HepG2 (cell line): ENCODE data around the gene KRTAP22-2. TPM values are rescaled to one million over a fixed set of nuclear protein-coding genes. Genes with fewer than 3 reads are reported as not detected.

Source experiments
- ATAC-seq: fragments of 200-7000 bp; cut with Tn5 transposase; 3 replicates; pipeline ENCODE4 v1.9.1; 2020; ENCODE audit warnings: mild to moderate bottlenecking, moderate library complexity
- BruUV-seq: library from RNA; stranded (reverse); fragments of 400-500 nt; replicated peaks from 2 replicates; lab custom pipeline; 2021; lab: Mats Ljungman, UMichigan
- CTCF ChIA-PET: fragments of 300-600 bp; formaldehyde crosslinking; extraction: SDS; loops from one replicate; lab custom pipeline; 2021; ENCODE audit warnings: low total read pairs, inconsistent platforms, low intra/inter-chr PET ratio; lab: Yijun Ruan, JAX
- POLR2A ChIA-PET: fragments of 350-600 bp; sonication (Branson Sonifier 250); formaldehyde crosslinking; loops from one replicate; lab custom pipeline; 2020; ENCODE audit warnings: antibody characterized with exemption, inconsistent platforms; lab: Yijun Ruan, JAX
- DNase-seq: peaks from one replicate; pipeline ENCODE4 v3.0.0-alpha.2; 2015; ENCODE audit warnings: low spot score
- FAIRE-seq: peaks from 3 replicates; lab custom pipeline; 2011; peaks lifted over from hg19 to GRCh38; lab: Jason Lieb, UNC
- H2AFZ ChIP-seq: one replicate; pipeline ENCODE4 v1.6.1; 2011; ENCODE audit warnings: low read length, inconsistent platforms
- H3K27ac ChIP-seq: fragments of 300-600 bp; 3 replicates; pipeline ENCODE4 v1.8.0; 2011; ENCODE audit warnings: mixed run types, mild to moderate bottlenecking, mixed read lengths, low read length, inconsistent platforms; ENCODE audit not compliant: insufficient read depth; ENCODE audit errors: extremely low read length
- H3K27me3 ChIP-seq, 2 experiments: fragments of 200-600 bp in 1 of 2; 2 replicates in 1 of 2; 3 replicates in 1 of 2; pipeline versions ENCODE4 v1.6.0 to v1.8.0; 2011; ENCODE audit warnings: low read length in 2 of 2, mild to moderate bottlenecking in 2 of 2, moderate library complexity in 2 of 2, inconsistent platforms in 1 of 2; ENCODE audit not compliant: insufficient read depth in 2 of 2, control insufficient read depth in 1 of 2
- H3K36me3 ChIP-seq, 2 experiments: fragments of 200-600 bp in 1 of 2; replicated peaks in 1 of 2; 2 replicates in 1 of 2; 3 replicates in 1 of 2; pipeline versions ENCODE4 v1.5.1 to v1.8.0; 2011; ENCODE audit warnings: low read length in 2 of 2, inconsistent platforms in 1 of 2; ENCODE audit not compliant: insufficient read depth in 2 of 2, control insufficient read depth in 1 of 2
- H3K4me1 ChIP-seq: 2 replicates; pipeline ENCODE4 v1.5.1; 2012; ENCODE audit warnings: low read length, inconsistent platforms; ENCODE audit not compliant: insufficient read depth
- H3K4me2 ChIP-seq: 2 replicates; pipeline ENCODE4 v1.6.0; 2011; ENCODE audit warnings: low read depth, low read length, inconsistent platforms
- H3K4me3 ChIP-seq, 3 experiments: fragments of 200-600 bp in 1 of 3; sonication (generic), shearing (Covaris generic) in 1 of 3; replicated peaks in 1 of 3; 2 replicates each; pipeline ENCODE4 v1.5.1; 2011 to 2016; ENCODE audit warnings: low read length in 3 of 3, inconsistent platforms in 2 of 3, low read depth in 2 of 3, mild to moderate bottlenecking in 2 of 3, control low read depth in 1 of 3, mixed read lengths in 1 of 3; ENCODE audit not compliant: insufficient read depth in 1 of 3
- H3K79me2 ChIP-seq: one replicate; pipeline ENCODE4 v1.6.1; 2011; ENCODE audit warnings: low read length, inconsistent platforms; ENCODE audit not compliant: insufficient read depth
- H3K9ac ChIP-seq: 2 replicates; pipeline ENCODE4 v1.6.0; 2011; ENCODE audit warnings: mild to moderate bottlenecking, low read depth, low read length, inconsistent platforms; ENCODE audit not compliant: insufficient read depth
- H3K9me3 ChIP-seq: 2 replicates; pipeline ENCODE4 v1.5.1; 2012; ENCODE audit warnings: mild to moderate bottlenecking, low read length
- H4K20me1 ChIP-seq: 2 replicates; pipeline ENCODE4 v1.6.0; 2011; ENCODE audit warnings: inconsistent platforms, mild to moderate bottlenecking, low read length, moderate library complexity; ENCODE audit not compliant: insufficient read depth
- HNRNPLL ChIP-seq: fragments of 200-400 bp; formaldehyde crosslinking; IDR thresholded peaks from 2 replicates; pipeline ENCODE4 v1.6.1; 2017; ENCODE audit warnings: mild to moderate bottlenecking, low read depth, low read length; ENCODE audit not compliant: poor library complexity, severe bottlenecking
- ISX ChIP-seq: sonication (generic); formaldehyde crosslinking; conservative IDR thresholded peaks from 2 replicates; pipeline ENCODE4 v1.5.0; 2020; ENCODE audit warnings: missing genetic modification reagents
- NCOA5 ChIP-seq: sonication (generic); formaldehyde crosslinking; IDR thresholded peaks from 2 replicates; pipeline ENCODE4 v1.4.0; 2020; ENCODE audit warnings: missing genetic modification reagents
- PITX1 ChIP-seq: sonication (generic); formaldehyde crosslinking; IDR thresholded peaks from 2 replicates; pipeline ENCODE4 v1.5.1; 2020; ENCODE audit warnings: mild to moderate bottlenecking, missing genetic modification reagents
- RFXAP ChIP-seq: sonication (generic); formaldehyde crosslinking; IDR thresholded peaks from 2 replicates; pipeline ENCODE4 v1.4.0; 2020; ENCODE audit warnings: missing genetic modification reagents, borderline replicate concordance
- SETDB1 ChIP-seq: sonication (generic); formaldehyde crosslinking; IDR thresholded peaks from 2 replicates; pipeline ENCODE4 v1.5.1; 2020; ENCODE audit warnings: missing genetic modification reagents, mild to moderate bottlenecking, borderline replicate concordance
- WGBS: methylation state at CpG from one replicate; pipeline ENCODE4 v1.1.6; 2017; ENCODE audit warnings: low lambda C conversion rate; 5-methylcytosine and 5-hydroxymethylcytosine counted together
- in situ Hi-C: cut with HindIII; loops from 2 replicates; pipeline ENCODE4 v1.10.0; 2017; ENCODE audit warnings: low pct_unique_long_range_greater_than_20kb; ENCODE audit not compliant: extremely low pct_ligation_motif_present
- intact Hi-C: fragments of 100-400 bp; cut with micrococcal nuclease; formaldehyde crosslinking; loops from one replicate; pipeline ENCODE4 v1.10.0; 2022; ENCODE audit not compliant: unreplicated experiment
- polyA plus RNA-seq, 8 experiments: library from polyadenylated mRNA; depleted of rRNA in 3 of 8; stranded (reverse) in 7 of 8; unstranded in 1 of 8; fragments of >200 nt; fragmentation: Illumina TruSeq in 4 of 8; extraction: Trizol in 4 of 8; gene quantifications; 2 replicates each; pipeline versions ENCODE4 v1.2.1 to v1.2.3, GENCODE V29; 2011 to 2016; ENCODE audit warnings: low read depth in 4 of 8, missing spikeins in 1 of 8, mixed read lengths in 1 of 8; ENCODE audit not compliant: insufficient read depth in 1 of 8
- total RNA-seq, 5 experiments: library from RNA; depleted of rRNA; stranded (reverse); fragments of >200 nt; fragmentation: Illumina TruSeq; extraction: Trizol; gene quantifications; 2 replicates each; pipeline ENCODE4 v1.2.3, GENCODE V29; 2016; ENCODE audit warnings: low read depth in 1 of 5
- TF ChIP-seq, protein P1 (sequence below): sonication (generic); formaldehyde crosslinking; IDR thresholded peaks from 2 replicates; pipeline ENCODE4 v1.8.1; 2023; ENCODE audit warnings: mild to moderate bottlenecking, missing genetic modification reagents
- TF ChIP-seq, protein P2 (sequence below): sonication (generic); formaldehyde crosslinking; conservative IDR thresholded peaks from 2 replicates; pipeline ENCODE4 v1.4.0; 2020; ENCODE audit warnings: missing genetic modification reagents
- TF ChIP-seq, protein P3 (sequence below): IDR thresholded peaks from 2 replicates; pipeline ENCODE4 v1.4.0; 2020; ENCODE audit warnings: mild to moderate bottlenecking, missing genetic modification reagents
- TF ChIP-seq, protein P4 (sequence below): sonication (generic); formaldehyde crosslinking; IDR thresholded peaks from 2 replicates; pipeline ENCODE4 v1.4.0; 2020; ENCODE audit warnings: mild to moderate bottlenecking, missing genetic modification reagents

KRTAP22-2 gene
- total and polyA plus RNA-seq, 2 of the 13 experiments (the other 11 are each of a cell fraction or from before 2014, with no cell fraction given) = not detected

DNA sequence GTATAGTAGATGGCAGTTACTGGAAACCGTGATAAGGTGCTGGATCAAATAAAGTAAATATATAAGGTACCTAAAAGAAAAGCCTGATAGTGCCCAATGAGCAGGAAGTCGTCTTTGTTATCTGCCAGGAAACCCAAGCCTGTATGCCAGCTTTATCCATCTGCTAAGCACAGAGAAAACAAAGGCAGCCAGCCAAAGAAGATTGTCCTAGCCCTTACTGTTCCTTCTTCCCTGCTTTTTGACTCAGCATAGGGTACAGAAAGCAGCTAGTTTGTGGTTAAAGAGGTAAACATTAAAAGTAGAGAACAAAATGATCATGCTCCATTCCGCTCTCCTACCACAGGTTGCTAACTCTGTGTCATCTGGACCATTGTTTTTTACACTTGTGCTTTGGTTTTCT, 10.1 kb downstream of the KRTAP22-2 start:
- in situ Hi-C loops (no loop called here), intact Hi-C loops (no loop called here)
- Histone ChIP-seq H3K4me1 (no peaks in the 10 kb centered on the region), H3K9ac (no peak overlapping the region), H3K79me2 (no peaks in the 10 kb centered on the region), H3K4me2 (no peak overlapping the region), H2AFZ (no peak overlapping the region), H3K36me3 (no peaks in the 10 kb centered on the region), H3K27ac (no peak overlapping the region), H3K27me3 (no peaks in the 10 kb centered on the region), H3K4me3 (no peak overlapping the region), H3K9me3 (peaks cover 86% of the 10 kb centered on the region), H4K20me1 (no peaks in the 10 kb centered on the region)
- ChIA-PET CTCF (no interaction called here), POLR2A (no interaction called here)
- no peak for ATAC-seq
- TF ChIP-seq RFXAP = no peak
- TF ChIP-seq, protein P1, sequence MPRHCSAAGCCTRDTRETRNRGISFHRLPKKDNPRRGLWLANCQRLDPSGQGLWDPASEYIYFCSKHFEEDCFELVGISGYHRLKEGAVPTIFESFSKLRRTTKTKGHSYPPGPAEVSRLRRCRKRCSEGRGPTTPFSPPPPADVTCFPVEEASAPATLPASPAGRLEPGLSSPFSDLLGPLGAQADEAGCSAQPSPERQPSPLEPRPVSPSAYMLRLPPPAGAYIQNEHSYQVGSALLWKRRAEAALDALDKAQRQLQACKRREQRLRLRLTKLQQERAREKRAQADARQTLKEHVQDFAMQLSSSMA (CRISPR knock-in tag) = no peak
- TF ChIP-seq HNRNPLL = no peak
- TF ChIP-seq SETDB1 (CRISPR knock-in tag) = no peak
- TF ChIP-seq, protein P2, sequence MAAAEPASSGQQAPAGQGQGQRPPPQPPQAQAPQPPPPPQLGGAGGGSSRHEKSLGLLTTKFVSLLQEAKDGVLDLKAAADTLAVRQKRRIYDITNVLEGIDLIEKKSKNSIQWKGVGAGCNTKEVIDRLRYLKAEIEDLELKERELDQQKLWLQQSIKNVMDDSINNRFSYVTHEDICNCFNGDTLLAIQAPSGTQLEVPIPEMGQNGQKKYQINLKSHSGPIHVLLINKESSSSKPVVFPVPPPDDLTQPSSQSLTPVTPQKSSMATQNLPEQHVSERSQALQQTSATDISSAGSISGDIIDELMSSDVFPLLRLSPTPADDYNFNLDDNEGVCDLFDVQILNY = no peak
- no peak for TF ChIP-seq NCOA5 (CRISPR knock-in tag)
- FAIRE-seq = no peak
- BruUV-seq = no TSS peak
- WGBS = 17% methylated on average over 3 of the region's 3 CpGs
- DNase-seq = no peak

DNA sequence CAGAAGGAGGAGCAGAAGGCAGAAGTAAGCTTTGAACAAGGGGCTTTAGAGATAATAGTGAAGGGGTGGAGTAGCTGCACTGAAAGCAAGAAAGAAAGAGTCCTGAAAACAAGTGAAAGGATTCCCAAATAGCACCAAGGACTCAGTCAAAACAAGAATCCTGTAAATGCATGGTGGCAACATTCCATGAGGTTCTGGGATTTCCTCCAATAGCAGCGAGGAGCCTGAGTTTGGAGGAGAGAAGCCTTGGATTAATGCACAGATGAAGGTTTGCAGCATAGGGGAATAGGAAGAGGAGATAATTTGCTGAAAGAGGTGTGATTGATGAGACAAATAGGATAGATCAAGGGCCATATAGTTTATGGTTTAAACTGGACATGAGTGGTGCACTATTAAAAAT, 10.9 kb downstream of the KRTAP22-2 start:
- no peaks in the 10 kb centered on the region for H3K4me1 ChIP-seq
- no peak overlapping the region for H3K27ac ChIP-seq
- no peak overlapping the region for H3K4me2 ChIP-seq
- in situ Hi-C loops (no loop called here), intact Hi-C loops (no loop called here)
- no peaks in the 10 kb centered on the region for H3K27me3 ChIP-seq
- peaks cover 85% of the 10 kb centered on the region for H3K9me3 ChIP-seq
- no peaks in the 10 kb centered on the region for H3K79me2 ChIP-seq
- no peak for FAIRE-seq
- no peak overlapping the region for H3K9ac ChIP-seq
- H3K4me3 ChIP-seq = no peak overlapping the region
- H4K20me1 ChIP-seq = no peaks in the 10 kb centered on the region
- POLR2A ChIA-PET = no interaction called here
- WGBS = 0% methylated on average over 1 of the region's 1 CpG
- CTCF ChIA-PET = no interaction called here
- no peaks in the 10 kb centered on the region for H3K36me3 ChIP-seq
- BruUV-seq = no TSS peak
- H2AFZ ChIP-seq = no peak overlapping the region
- ATAC-seq = no peak
- no peak for DNase-seq
- TF ChIP-seq PITX1 (CRISPR knock-in tag) (no peak), ISX (CRISPR knock-in tag) (no peak)
- TF ChIP-seq, protein P2 = no peak
- TF ChIP-seq, protein P3, sequence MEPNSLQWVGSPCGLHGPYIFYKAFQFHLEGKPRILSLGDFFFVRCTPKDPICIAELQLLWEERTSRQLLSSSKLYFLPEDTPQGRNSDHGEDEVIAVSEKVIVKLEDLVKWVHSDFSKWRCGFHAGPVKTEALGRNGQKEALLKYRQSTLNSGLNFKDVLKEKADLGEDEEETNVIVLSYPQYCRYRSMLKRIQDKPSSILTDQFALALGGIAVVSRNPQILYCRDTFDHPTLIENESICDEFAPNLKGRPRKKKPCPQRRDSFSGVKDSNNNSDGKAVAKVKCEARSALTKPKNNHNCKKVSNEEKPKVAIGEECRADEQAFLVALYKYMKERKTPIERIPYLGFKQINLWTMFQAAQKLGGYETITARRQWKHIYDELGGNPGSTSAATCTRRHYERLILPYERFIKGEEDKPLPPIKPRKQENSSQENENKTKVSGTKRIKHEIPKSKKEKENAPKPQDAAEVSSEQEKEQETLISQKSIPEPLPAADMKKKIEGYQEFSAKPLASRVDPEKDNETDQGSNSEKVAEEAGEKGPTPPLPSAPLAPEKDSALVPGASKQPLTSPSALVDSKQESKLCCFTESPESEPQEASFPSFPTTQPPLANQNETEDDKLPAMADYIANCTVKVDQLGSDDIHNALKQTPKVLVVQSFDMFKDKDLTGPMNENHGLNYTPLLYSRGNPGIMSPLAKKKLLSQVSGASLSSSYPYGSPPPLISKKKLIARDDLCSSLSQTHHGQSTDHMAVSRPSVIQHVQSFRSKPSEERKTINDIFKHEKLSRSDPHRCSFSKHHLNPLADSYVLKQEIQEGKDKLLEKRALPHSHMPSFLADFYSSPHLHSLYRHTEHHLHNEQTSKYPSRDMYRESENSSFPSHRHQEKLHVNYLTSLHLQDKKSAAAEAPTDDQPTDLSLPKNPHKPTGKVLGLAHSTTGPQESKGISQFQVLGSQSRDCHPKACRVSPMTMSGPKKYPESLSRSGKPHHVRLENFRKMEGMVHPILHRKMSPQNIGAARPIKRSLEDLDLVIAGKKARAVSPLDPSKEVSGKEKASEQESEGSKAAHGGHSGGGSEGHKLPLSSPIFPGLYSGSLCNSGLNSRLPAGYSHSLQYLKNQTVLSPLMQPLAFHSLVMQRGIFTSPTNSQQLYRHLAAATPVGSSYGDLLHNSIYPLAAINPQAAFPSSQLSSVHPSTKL (CRISPR knock-in tag) = no peak
- TF ChIP-seq, protein P4, sequence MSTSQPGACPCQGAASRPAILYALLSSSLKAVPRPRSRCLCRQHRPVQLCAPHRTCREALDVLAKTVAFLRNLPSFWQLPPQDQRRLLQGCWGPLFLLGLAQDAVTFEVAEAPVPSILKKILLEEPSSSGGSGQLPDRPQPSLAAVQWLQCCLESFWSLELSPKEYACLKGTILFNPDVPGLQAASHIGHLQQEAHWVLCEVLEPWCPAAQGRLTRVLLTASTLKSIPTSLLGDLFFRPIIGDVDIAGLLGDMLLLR (CRISPR knock-in tag) = no peak
